Activated CD4-positive, alpha-beta memory T cell treated with anti-CD3 and anti-CD28 coated beads for 36 hours (primary cell): Measurements from ENCODE around the gene OCLN. TPM values are rescaled to one million over a fixed set of nuclear protein-coding genes. Genes with fewer than 3 reads are reported as not detected.
"Not testable (repeated sequence)": the region's sequence is repeated elsewhere in the genome, so short reads cannot be mapped to it uniquely, and the experiment has no call there.

Source experiments
- CTCF ChIA-PET: fragments of 350-600 bp; sonication (Branson Sonifier 250); formaldehyde crosslinking; loops from one replicate; lab custom pipeline; 2021; ENCODE audit warnings: antibody characterized with exemption, inconsistent platforms; lab: Charles Lee
- POLR2A ChIA-PET: fragments of 350-600 bp; sonication (Branson Sonifier 250); formaldehyde crosslinking; loops from one replicate; lab custom pipeline; 2021; ENCODE audit warnings: antibody characterized with exemption; lab: Charles Lee
- DNase-seq: peaks from one replicate; pipeline ENCODE4 v3.0.0-alpha.2; 2020
- H3K27ac Mint-ChIP-seq: one replicate; pipeline ENCODE4 v1.8.0; 2021; ENCODE audit warnings: mixed read lengths
- H3K27me3 Mint-ChIP-seq: one replicate; pipeline ENCODE4 v1.8.0; 2021; ENCODE audit warnings: mixed read lengths
- H3K36me3 Mint-ChIP-seq: one replicate; pipeline ENCODE4 v1.8.0; 2021; ENCODE audit warnings: mixed read lengths
- H3K4me1 Mint-ChIP-seq: one replicate; pipeline ENCODE4 v1.8.0; 2021; ENCODE audit warnings: low read depth, mixed read lengths
- H3K4me3 Mint-ChIP-seq: one replicate; pipeline ENCODE4 v1.8.0; 2021; ENCODE audit warnings: mild to moderate bottlenecking, mixed read lengths
- H3K9me3 Mint-ChIP-seq: one replicate; pipeline ENCODE4 v1.8.0; 2021; ENCODE audit warnings: mixed read lengths
- intact Hi-C: fragments of 100-400 bp; cut with micrococcal nuclease; formaldehyde crosslinking; loops from one replicate; pipeline ENCODE4 v1.15.1; 2023
- total RNA-seq, 2 experiments: library from RNA; stranded (reverse); gene quantifications; one replicate each; pipeline ENCODE4 v1.2.3, GENCODE V29; 2021

Gene OCLN
- total RNA-seq, 2 experiments from 2014 or later = 0.68 to 0.83 TPM

- peak; percentile 31 for DNase-seq
- H3K27me3 Mint-ChIP-seq = peaks cover 49% of the 10 kb centered on the region
- POLR2A ChIA-PET = no interaction called here
- H3K27ac Mint-ChIP-seq = no peak overlapping the region
- H3K9me3 Mint-ChIP-seq = no peaks in the 10 kb centered on the region
- intact Hi-C loops = loop anchor here (10.0 kb wide), 1 partner anchor 79 kb away; the partner anchor contains the start of gene MARVELD2
- peaks cover 7% of the 10 kb centered on the region for H3K4me1 Mint-ChIP-seq
- H3K36me3 Mint-ChIP-seq = no peaks in the 10 kb centered on the region
- peak overlapping the region; percentile 73 for H3K4me3 Mint-ChIP-seq
- CTCF ChIA-PET = interaction anchor here (1.0 kb wide), 1 partner anchor 10 kb away, joined by 4 read pairs; no protein-coding TSS in a partner anchor
These were observed 975 bp downstream of the OCLN start for GRCh38 chr5:69493396-69494133.

GRCh38 chr5:69494452-69494851, 1.9 kb downstream of the OCLN start:
- CTCF ChIA-PET = no interaction called here
- Mint-ChIP-seq H3K4me3 (no peak overlapping the region), H3K36me3 (no peaks in the 10 kb centered on the region), H3K4me1 (peaks cover 7% of the 10 kb centered on the region), H3K27me3 (peaks cover 49% of the 10 kb centered on the region), H3K9me3 (no peaks in the 10 kb centered on the region), H3K27ac (no peak overlapping the region)
- POLR2A ChIA-PET = no interaction called here
- DNase-seq = no peak
- intact Hi-C loops = loop anchor here (10.0 kb wide), 1 partner anchor 80 kb away; the partner anchor contains the start of gene MARVELD2

GRCh38 chr5:69497006-69497520, 4.5 kb downstream of the OCLN start:
- no peak overlapping the region for H3K27ac Mint-ChIP-seq
- H3K9me3 Mint-ChIP-seq = no peaks in the 10 kb centered on the region
- peaks cover 36% of the 10 kb centered on the region for H3K27me3 Mint-ChIP-seq
- H3K4me1 Mint-ChIP-seq = peaks cover 6% of the 10 kb centered on the region
- intact Hi-C loops = loop anchor here (10.0 kb wide), 1 partner anchor 82 kb away; the partner anchor contains the start of gene MARVELD2
- ChIA-PET POLR2A (no interaction called here), CTCF (no interaction called here)
- no peak overlapping the region for H3K4me3 Mint-ChIP-seq
- no peaks in the 10 kb centered on the region for H3K36me3 Mint-ChIP-seq
- DNase-seq = no peak

GRCh38 chr5:69498384-69498783, 5.8 kb downstream of the OCLN start:
- Mint-ChIP-seq H3K4me3 (no peak overlapping the region), H3K27ac (no peak overlapping the region), H3K4me1 (no peaks in the 10 kb centered on the region), H3K9me3 (no peaks in the 10 kb centered on the region), H3K27me3 (peaks cover 28% of the 10 kb centered on the region), H3K36me3 (no peaks in the 10 kb centered on the region)
- no peak for DNase-seq
- intact Hi-C loops = loop anchor here (10.0 kb wide), 1 partner anchor 84 kb away; the partner anchor contains the start of gene MARVELD2
- ChIA-PET CTCF (no interaction called here), POLR2A (no interaction called here)

- Mint-ChIP-seq H3K27me3 (peaks cover 2% of the 10 kb centered on the region), H3K4me1 (no peaks in the 10 kb centered on the region), H3K27ac (no peak overlapping the region), H3K9me3 (no peaks in the 10 kb centered on the region), H3K4me3 (no peak overlapping the region), H3K36me3 (no peaks in the 10 kb centered on the region)
- POLR2A ChIA-PET = no interaction called here
- CTCF ChIA-PET = no interaction called here
- intact Hi-C loops = no loop called here
- DNase-seq = no peak
These were observed 9.8 kb downstream of the OCLN start for GRCh38 chr5:69502367-69502766.

- Mint-ChIP-seq H3K27me3 (peaks cover 2% of the 10 kb centered on the region), H3K36me3 (no peaks in the 10 kb centered on the region), H3K9me3 (no peaks in the 10 kb centered on the region), H3K4me3 (no peak overlapping the region), H3K4me1 (no peaks in the 10 kb centered on the region), H3K27ac (no peak overlapping the region)
- ChIA-PET POLR2A (no interaction called here), CTCF (interaction anchor here (1.3 kb wide), 1 partner anchor 10 kb away, joined by 4 read pairs; the partner anchor contains the start of gene OCLN)
- no peak for DNase-seq
- intact Hi-C loops = no loop called here
These were observed 10.3 kb downstream of the OCLN start for GRCh38 chr5:69502767-69503488.

GRCh38 chr5:69504036-69504435, 11.4 kb downstream of the OCLN start:
- CTCF ChIA-PET = interaction anchor here (1.3 kb wide), 1 partner anchor 11 kb away, joined by 4 read pairs; the partner anchor contains the start of gene OCLN

GRCh38 chr5:69505306-69505705, 12.7 kb downstream of the OCLN start:
- intact Hi-C loops = no loop called here
- DNase-seq = no peak
- POLR2A ChIA-PET = interaction anchor here (0.6 kb wide), 1 partner anchor 289 kb away, joined by 3 read pairs; no protein-coding TSS in a partner anchor
- Mint-ChIP-seq H3K4me1 (no peaks in the 10 kb centered on the region), H3K27ac (no peak overlapping the region), H3K9me3 (no peaks in the 10 kb centered on the region), H3K27me3 (peaks cover 5% of the 10 kb centered on the region), H3K4me3 (no peak overlapping the region), H3K36me3 (no peaks in the 10 kb centered on the region)
- CTCF ChIA-PET = no interaction called here

More at GRCh38 chr5:69504036-69504435, 11.4 kb downstream of the OCLN start:
- Mint-ChIP-seq H3K36me3 (no peaks in the 10 kb centered on the region), H3K4me1 (no peaks in the 10 kb centered on the region), H3K27ac (no peak overlapping the region), H3K9me3 (no peaks in the 10 kb centered on the region), H3K4me3 (no peak overlapping the region), H3K27me3 (peaks cover 2% of the 10 kb centered on the region)
- DNase-seq = no peak
- intact Hi-C loops = no loop called here
- POLR2A ChIA-PET = no interaction called here

- ChIA-PET POLR2A (no interaction called here), CTCF (no interaction called here)
- Mint-ChIP-seq H3K9me3 (no peaks in the 10 kb centered on the region), H3K4me3 (no peak overlapping the region), H3K27me3 (peaks cover 3% of the 10 kb centered on the region), H3K27ac (no peak overlapping the region), H3K4me1 (no peaks in the 10 kb centered on the region), H3K36me3 (no peaks in the 10 kb centered on the region)
- DNase-seq = no peak
- intact Hi-C loops = no loop called here
These were observed 16.6 kb downstream of the OCLN start for GRCh38 chr5:69509212-69509611.

- H3K9me3 Mint-ChIP-seq = no peaks in the 10 kb centered on the region
- H3K4me1 Mint-ChIP-seq = no peaks in the 10 kb centered on the region
- H3K27me3 Mint-ChIP-seq = peaks cover 3% of the 10 kb centered on the region
- H3K27ac Mint-ChIP-seq = no peak overlapping the region
- no peak for DNase-seq
- no peak overlapping the region for H3K4me3 Mint-ChIP-seq
- ChIA-PET POLR2A (no interaction called here), CTCF (no interaction called here)
- intact Hi-C loops = no loop called here
- no peaks in the 10 kb centered on the region for H3K36me3 Mint-ChIP-seq
These were observed 18.1 kb downstream of the OCLN start for GRCh38 chr5:69510694-69511093.

- Mint-ChIP-seq H3K9me3 (no peaks in the 10 kb centered on the region), H3K27me3 (peaks cover 3% of the 10 kb centered on the region), H3K36me3 (no peaks in the 10 kb centered on the region), H3K27ac (no peak overlapping the region), H3K4me3 (no peak overlapping the region), H3K4me1 (no peaks in the 10 kb centered on the region)
- no peak for DNase-seq
- ChIA-PET CTCF (no interaction called here), POLR2A (no interaction called here)
- intact Hi-C loops = no loop called here
These were observed 20.2 kb downstream of the OCLN start for GRCh38 chr5:69512740-69513260.

GRCh38 chr5:69515570-69515969, 23.0 kb downstream of the OCLN start:
- not testable (repeated sequence) for H3K9me3 Mint-ChIP-seq

More at GRCh38 chr5:69515570-69515969, 23.0 kb downstream of the OCLN start:
- H3K27ac Mint-ChIP-seq, H3K36me3 Mint-ChIP-seq, H3K4me3 Mint-ChIP-seq, POLR2A ChIA-PET, H3K27me3 Mint-ChIP-seq, CTCF ChIA-PET, DNase-seq, intact Hi-C loops, H3K4me1 Mint-ChIP-seq: not testable (repeated sequence)
